ENCODE measurements around the gene ADGRG6.

ADGRG6 gene

DNA sequence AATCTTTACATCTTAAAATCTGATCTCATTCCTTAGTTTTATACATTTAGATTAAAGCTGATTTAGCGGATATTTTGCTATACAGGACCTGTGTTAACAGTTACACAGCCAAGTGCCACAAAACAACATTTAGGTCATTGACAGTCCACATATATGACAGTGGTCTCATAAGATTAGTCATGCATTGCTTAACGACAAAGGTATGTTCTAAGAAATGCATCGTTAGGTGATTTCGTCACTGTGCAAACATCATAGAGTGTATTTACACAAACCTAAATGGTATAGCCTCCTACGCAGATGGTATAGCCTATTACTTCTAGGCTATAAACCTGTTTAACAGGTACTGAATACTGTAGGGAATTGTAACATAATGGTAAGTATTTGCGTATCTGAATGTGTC, 21.6 kb downstream of the ADGRG6 start:
- no peak overlapping the region for H3K4me3 ChIP-seq (replicated peaks; ENCODE audit: low read depth, low read length)
- DNase-seq (ENCODE audit: extremely low read depth, low read depth), result no peak
- TF ChIP-seq, protein P1, sequence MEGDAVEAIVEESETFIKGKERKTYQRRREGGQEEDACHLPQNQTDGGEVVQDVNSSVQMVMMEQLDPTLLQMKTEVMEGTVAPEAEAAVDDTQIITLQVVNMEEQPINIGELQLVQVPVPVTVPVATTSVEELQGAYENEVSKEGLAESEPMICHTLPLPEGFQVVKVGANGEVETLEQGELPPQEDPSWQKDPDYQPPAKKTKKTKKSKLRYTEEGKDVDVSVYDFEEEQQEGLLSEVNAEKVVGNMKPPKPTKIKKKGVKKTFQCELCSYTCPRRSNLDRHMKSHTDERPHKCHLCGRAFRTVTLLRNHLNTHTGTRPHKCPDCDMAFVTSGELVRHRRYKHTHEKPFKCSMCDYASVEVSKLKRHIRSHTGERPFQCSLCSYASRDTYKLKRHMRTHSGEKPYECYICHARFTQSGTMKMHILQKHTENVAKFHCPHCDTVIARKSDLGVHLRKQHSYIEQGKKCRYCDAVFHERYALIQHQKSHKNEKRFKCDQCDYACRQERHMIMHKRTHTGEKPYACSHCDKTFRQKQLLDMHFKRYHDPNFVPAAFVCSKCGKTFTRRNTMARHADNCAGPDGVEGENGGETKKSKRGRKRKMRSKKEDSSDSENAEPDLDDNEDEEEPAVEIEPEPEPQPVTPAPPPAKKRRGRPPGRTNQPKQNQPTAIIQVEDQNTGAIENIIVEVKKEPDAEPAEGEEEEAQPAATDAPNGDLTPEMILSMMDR (IDR thresholded peaks at IDR 0.05; ENCODE audit: low read depth, low read length, missing control alignments), result no peak

DNA sequence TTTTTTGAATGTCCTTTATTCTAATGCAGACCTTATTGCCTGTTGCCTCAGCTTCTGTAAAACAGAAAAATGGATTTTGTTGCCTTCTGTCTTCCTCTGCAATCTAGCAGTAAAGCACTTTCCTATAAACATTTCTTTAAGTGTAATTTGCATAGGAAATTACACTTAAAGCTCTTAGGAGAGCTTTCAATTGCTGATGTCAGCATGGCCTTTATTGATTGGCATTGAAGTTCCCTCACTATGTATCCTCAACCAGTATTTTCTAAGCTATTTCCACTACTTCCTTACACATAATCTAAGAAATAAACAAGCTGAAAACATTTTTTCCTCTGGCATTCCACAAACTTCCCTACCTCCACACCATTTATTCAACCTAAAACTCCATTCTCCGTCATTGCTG, 22.3 kb downstream of the ADGRG6 start:
- no peak for DNase-seq (ENCODE audit: extremely low read depth, low read depth)
- no peak overlapping the region for H3K4me3 ChIP-seq (replicated peaks; ENCODE audit: low read depth, low read length)
- TF ChIP-seq, protein P1 (IDR thresholded peaks at IDR 0.05; ENCODE audit: low read depth, low read length, missing control alignments), result no peak

DNA sequence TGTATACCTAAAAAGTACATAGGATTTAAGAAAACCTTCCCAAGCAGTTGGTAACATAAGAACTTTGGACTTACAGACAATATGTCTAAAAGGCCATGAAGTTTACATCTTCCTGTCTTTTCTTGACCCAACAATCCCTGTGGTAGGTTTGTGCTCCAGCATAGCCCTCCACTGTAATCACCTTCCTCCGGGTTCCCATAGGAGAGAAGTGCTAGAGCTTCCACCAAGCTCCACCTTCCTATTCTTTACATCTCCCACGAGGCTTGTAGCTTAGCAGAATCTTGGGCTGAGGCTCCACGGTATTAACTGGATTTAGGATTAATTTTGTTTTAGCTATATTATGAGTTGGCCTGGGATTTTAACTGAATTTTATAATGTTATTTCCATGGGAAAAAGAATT, 23.3 kb downstream of the ADGRG6 start:
- H3K4me3 ChIP-seq (replicated peaks; ENCODE audit: low read depth, low read length), result no peak overlapping the region
- TF ChIP-seq, protein P1 (IDR thresholded peaks at IDR 0.05; ENCODE audit: low read depth, low read length, missing control alignments), result no peak
- DNase-seq (ENCODE audit: extremely low read depth, low read depth), result no peak

DNA sequence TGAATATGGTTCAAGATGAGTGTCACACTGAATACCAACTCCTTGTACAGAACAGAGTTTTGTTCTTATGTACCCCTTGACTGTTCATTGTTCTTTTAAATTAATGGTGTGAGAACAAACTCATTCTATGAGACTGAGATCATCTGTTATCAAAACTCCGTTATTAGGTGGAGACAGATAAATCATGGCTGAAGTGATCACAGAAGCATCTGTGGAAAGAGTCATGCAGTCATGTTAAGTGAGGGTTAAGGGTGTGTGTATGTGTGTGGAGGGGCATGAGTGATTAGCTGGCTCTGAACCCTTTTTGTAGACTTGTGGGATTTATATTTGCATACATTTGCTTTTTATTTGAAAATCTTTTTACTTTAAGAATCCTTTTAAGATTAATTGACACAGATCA, 24.7 kb downstream of the ADGRG6 start:
- TF ChIP-seq, protein P1 (IDR thresholded peaks at IDR 0.05; ENCODE audit: low read depth, low read length, missing control alignments), result no peak

DNA sequence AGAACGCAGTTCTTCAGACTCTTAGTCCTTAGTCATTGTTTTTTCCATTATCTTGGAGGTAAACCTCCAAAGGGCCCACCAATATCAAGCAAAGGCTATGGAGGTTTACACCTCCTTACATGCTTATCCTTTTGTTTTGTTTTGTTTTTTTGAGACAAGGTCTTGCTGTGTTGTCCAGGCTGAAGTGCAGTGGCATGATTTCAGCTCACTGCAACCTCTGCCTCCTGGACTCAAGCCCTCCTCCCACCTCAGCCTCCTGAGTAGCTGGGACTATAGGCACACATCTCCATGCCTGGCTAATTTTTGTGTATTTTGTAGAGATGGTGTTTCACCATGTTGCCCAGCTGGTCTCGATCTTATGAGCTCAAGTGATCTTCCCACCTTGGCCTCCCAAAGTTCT, 26.3 kb downstream of the ADGRG6 start:
- no peak overlapping the region for H3K4me3 ChIP-seq (replicated peaks; ENCODE audit: low read depth, low read length)
- DNase-seq (ENCODE audit: extremely low read depth, low read depth), result no peak
- TF ChIP-seq, protein P1 (IDR thresholded peaks at IDR 0.05; ENCODE audit: low read depth, low read length, missing control alignments), result no peak

More for the DNA sequence above, 24.7 kb downstream of the ADGRG6 start:
- H3K4me3 ChIP-seq (replicated peaks; ENCODE audit: low read depth, low read length), result no peak overlapping the region
- DNase-seq (ENCODE audit: extremely low read depth, low read depth), result no peak

DNA sequence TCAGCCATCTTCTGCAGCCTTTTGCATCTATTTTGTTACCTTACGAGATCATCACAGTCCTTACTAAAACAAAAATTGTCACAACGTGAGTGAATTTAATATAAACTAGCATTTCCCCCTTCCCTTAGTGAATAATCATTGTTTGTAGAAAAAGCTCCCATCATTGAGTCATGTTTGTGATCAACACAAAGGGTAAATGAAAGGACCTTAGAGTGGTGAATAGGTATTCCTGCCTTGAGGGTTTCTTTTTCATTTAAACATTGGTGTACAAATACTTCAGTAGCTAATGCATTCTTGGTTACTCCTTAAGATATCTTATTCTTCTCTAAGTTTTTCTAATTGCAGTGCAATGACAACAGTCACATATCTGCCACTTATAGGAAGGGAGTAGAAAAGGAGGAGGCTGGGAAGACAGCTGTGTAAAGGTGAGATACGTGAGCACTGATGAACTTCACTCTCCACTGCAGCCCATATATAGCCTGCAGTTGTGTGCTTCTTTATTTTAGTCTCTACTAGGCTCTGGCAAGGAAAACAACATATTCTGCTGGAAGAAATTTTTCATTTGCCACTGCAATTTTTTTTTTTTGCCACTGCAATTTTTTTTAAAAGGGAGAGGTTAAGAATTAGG, 27.8 kb downstream of the ADGRG6 start:
- DNase-seq (ENCODE audit: extremely low read depth, low read depth), result no peak
- H3K4me3 ChIP-seq (replicated peaks; ENCODE audit: low read depth, low read length), result no peak overlapping the region
- TF ChIP-seq, protein P1 (IDR thresholded peaks at IDR 0.05; ENCODE audit: low read depth, low read length, missing control alignments), result no peak

DNA sequence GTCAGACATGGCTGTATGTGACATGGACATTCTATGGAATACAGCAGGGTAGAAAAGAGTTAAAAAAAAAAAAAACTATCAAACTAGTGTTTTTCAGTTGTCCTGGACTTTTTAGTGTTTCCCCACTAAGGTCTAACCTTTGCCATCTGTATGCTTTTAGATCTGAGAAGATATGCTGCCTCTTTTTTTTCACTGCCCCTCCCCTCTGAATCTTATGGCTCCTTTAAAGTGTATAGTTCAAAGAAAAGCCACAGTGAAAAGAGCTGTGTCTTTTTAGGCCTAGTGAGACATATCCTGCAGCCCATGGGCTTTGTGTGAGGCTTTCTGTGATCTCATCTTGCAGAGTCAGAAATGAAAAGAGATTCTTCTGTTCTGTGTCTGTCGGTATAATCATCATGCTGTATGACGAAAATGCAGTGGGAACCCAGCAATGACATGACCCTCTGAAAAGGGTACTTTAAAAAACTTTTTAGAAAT, 29.3 kb downstream of the ADGRG6 start:
- TF ChIP-seq, protein P1 (IDR thresholded peaks at IDR 0.05; ENCODE audit: low read depth, low read length, missing control alignments), result no peak
- H3K4me3 ChIP-seq (replicated peaks; ENCODE audit: low read depth, low read length), result no peak overlapping the region
- no peak for DNase-seq (ENCODE audit: extremely low read depth, low read depth)

Data from HFF-Myc (cell line).